IMR-90 (cell line): ENCODE results near the gene HS6ST2. TPM values are rescaled to one million over a fixed set of nuclear protein-coding genes. Genes with fewer than 3 reads are reported as not detected.

Source experiments
- ATAC-seq: fragments of 200-7000 bp; cut with Tn5 transposase; 2 replicates; pipeline ENCODE4 v1.9.1; 2020; ENCODE audit warnings: low read depth, mild to moderate bottlenecking, moderate library complexity
- BruUV-seq: library from RNA; stranded (reverse); fragments of 400-500 nt; replicated peaks from 2 replicates; lab custom pipeline; 2021; lab: Mats Ljungman, UMichigan
- CTCF ChIA-PET: fragments of 300-600 bp; formaldehyde crosslinking; extraction: SDS; loops from one replicate; lab custom pipeline; 2021; ENCODE audit warnings: antibody characterized with exemption; lab: Yijun Ruan, JAX
- POLR2A ChIA-PET: fragments of 300-600 bp; sonication (Branson Sonifier 250); formaldehyde crosslinking; loops from one replicate; lab custom pipeline; 2022; ENCODE audit warnings: antibody characterized with exemption; ENCODE audit not compliant: unreplicated experiment; lab: Charles Lee
- DNase-seq: peaks from one replicate; pipeline ENCODE4 v3.0.0; 2013
- H2AFZ ChIP-seq: replicated peaks from 2 replicates; pipeline ENCODE3; 2013; ENCODE audit warnings: low read length, mild to moderate bottlenecking; ENCODE audit not compliant: poor library complexity
- H2AK5ac ChIP-seq: 2 replicates; pipeline ENCODE4 v1.6.1; 2013; ENCODE audit warnings: low read depth, low read length, inconsistent platforms
- H2AK9ac ChIP-seq: replicated peaks from 2 replicates; pipeline ENCODE3; 2013; ENCODE audit warnings: mild to moderate bottlenecking, low read depth, low read length, moderate library complexity; ENCODE audit not compliant: poor library complexity
- H2BK120ac ChIP-seq: 2 replicates; pipeline ENCODE4 v1.6.1; 2013; ENCODE audit warnings: low read depth, low read length, inconsistent platforms
- H2BK15ac ChIP-seq: 3 replicates; pipeline ENCODE4 v1.6.1; 2013; ENCODE audit warnings: low read depth, low read length, inconsistent platforms
- H2BK20ac ChIP-seq: 2 replicates; pipeline ENCODE4 v1.6.1; 2013; ENCODE audit warnings: low read depth, mild to moderate bottlenecking, inconsistent platforms, low read length, moderate library complexity
- H2BK5ac ChIP-seq: 2 replicates; pipeline ENCODE4 v1.6.1; 2013; ENCODE audit warnings: mild to moderate bottlenecking, low read depth, low read length, inconsistent platforms; ENCODE audit not compliant: poor library complexity, severe bottlenecking
- H3K14ac ChIP-seq: replicated peaks from 2 replicates; pipeline ENCODE4 v1.6.1; 2013; ENCODE audit warnings: low read depth, low read length, inconsistent platforms
- H3K18ac ChIP-seq: 2 replicates; pipeline ENCODE4 v1.6.1; 2013; ENCODE audit warnings: low read depth, low read length, control low read depth
- H3K23ac ChIP-seq: 2 replicates; pipeline ENCODE4 v1.6.1; 2013; ENCODE audit warnings: low read depth, low read length, inconsistent platforms
- H3K27ac ChIP-seq: 2 replicates; pipeline ENCODE4 v1.5.1; 2013; ENCODE audit warnings: mild to moderate bottlenecking, control low read depth, low read length; ENCODE audit not compliant: insufficient read depth
- H3K27me3 ChIP-seq: 2 replicates; pipeline ENCODE4 v1.6.1; 2013; ENCODE audit warnings: low read length; ENCODE audit not compliant: control insufficient read depth, insufficient read depth
- H3K36me3 ChIP-seq: 2 replicates; pipeline ENCODE4 v1.6.1; 2013; ENCODE audit warnings: low read length, mixed read lengths; ENCODE audit not compliant: control insufficient read depth, insufficient read depth
- H3K4ac ChIP-seq: 2 replicates; pipeline ENCODE4 v1.6.1; 2013; ENCODE audit warnings: low read depth, low read length, inconsistent platforms
- H3K4me1 ChIP-seq: 2 replicates; pipeline ENCODE4 v1.6.1; 2013; ENCODE audit warnings: low read length, mixed read lengths; ENCODE audit not compliant: control insufficient read depth, insufficient read depth
- H3K4me2 ChIP-seq: 2 replicates; pipeline ENCODE4 v1.6.1; 2013; ENCODE audit warnings: low read depth, mild to moderate bottlenecking, control low read depth, low read length, moderate library complexity
- H3K4me3 ChIP-seq: 2 replicates; pipeline ENCODE4 v1.5.1; 2013; ENCODE audit warnings: low read depth, mild to moderate bottlenecking, control low read depth, low read length, moderate library complexity; ENCODE audit not compliant: insufficient read depth
- H3K56ac ChIP-seq: 2 replicates; pipeline ENCODE4 v1.6.1; 2013; ENCODE audit warnings: low read length, inconsistent platforms; ENCODE audit not compliant: insufficient read depth; ENCODE audit errors: extremely low read depth
- H3K79me1 ChIP-seq, 2 experiments: 2 replicates each; pipeline ENCODE4 v1.6.1; 2013; ENCODE audit warnings: low read length in 2 of 2, inconsistent platforms in 1 of 2, low read depth in 1 of 2
- H3K9ac ChIP-seq: 2 replicates; pipeline ENCODE4 v1.6.1; 2013; ENCODE audit warnings: low read depth, low read length, control low read depth
- H3K9me1 ChIP-seq: 2 replicates; pipeline ENCODE4 v1.6.1; 2013; ENCODE audit warnings: low read length, inconsistent platforms; ENCODE audit not compliant: insufficient read depth
- H3K9me3 ChIP-seq: 2 replicates; pipeline ENCODE4 v1.6.1; 2013; ENCODE audit warnings: low read length; ENCODE audit not compliant: control insufficient read depth, insufficient read depth
- H4K20me1 ChIP-seq: 2 replicates; pipeline ENCODE4 v1.6.1; 2013; ENCODE audit warnings: low read length, inconsistent platforms; ENCODE audit not compliant: insufficient read depth
- H4K5ac ChIP-seq: 2 replicates; pipeline ENCODE4 v1.6.1; 2013; ENCODE audit warnings: mild to moderate bottlenecking, low read depth, low read length, control low read depth
- H4K8ac ChIP-seq, 2 experiments: 2 replicates each; pipeline ENCODE4 v1.6.1; 2013; ENCODE audit warnings: low read depth in 2 of 2, low read length in 2 of 2, control low read depth in 1 of 2, inconsistent platforms in 1 of 2
- H4K91ac ChIP-seq: 2 replicates; pipeline ENCODE4 v1.6.1; 2013; ENCODE audit warnings: low read depth, low read length, inconsistent platforms; ENCODE audit not compliant: insufficient read depth
- BHLHE40 ChIP-seq: fragments of 150-350 bp; IDR thresholded peaks from 2 replicates; pipeline ENCODE4 v1.6.1; 2016; ENCODE audit warnings: mild to moderate bottlenecking, low read depth, low read length
- CEBPB ChIP-seq: IDR thresholded peaks from 2 replicates; pipeline ENCODE4 v1.6.1; 2012; ENCODE audit warnings: low read depth, low read length, improper control_type of control experiment
- CHD1 ChIP-seq: IDR thresholded peaks from 2 replicates; pipeline ENCODE4 v1.6.1; 2012; ENCODE audit warnings: low read depth, low read length, improper control_type of control experiment
- FOS ChIP-seq: fragments of 150-350 bp; IDR thresholded peaks from 2 replicates; pipeline ENCODE4 v1.6.1; 2016; ENCODE audit warnings: low read depth, low read length
- MAFK ChIP-seq: IDR thresholded peaks from 2 replicates; pipeline ENCODE4 v1.6.1; 2012; ENCODE audit warnings: low read depth, low read length, improper control_type of control experiment
- MAZ ChIP-seq: IDR thresholded peaks from 2 replicates; pipeline ENCODE4 v1.6.1; 2012; ENCODE audit warnings: low read depth, mild to moderate bottlenecking, low read length, improper control_type of control experiment, moderate library complexity, borderline replicate concordance
- MXI1 ChIP-seq: IDR thresholded peaks from 2 replicates; pipeline ENCODE4 v1.6.1; 2012; ENCODE audit warnings: low read depth, mild to moderate bottlenecking, low read length, moderate library complexity, borderline replicate concordance
- NFE2L2 ChIP-seq: fragments of 150-350 bp; IDR thresholded peaks from 2 replicates; pipeline ENCODE4 v1.6.1; 2016; ENCODE audit warnings: low read depth, mild to moderate bottlenecking, low read length
- POLR2A ChIP-seq: IDR thresholded peaks from 2 replicates; pipeline ENCODE4 v1.6.1; 2012; ENCODE audit warnings: mild to moderate bottlenecking, low read depth, low read length
- RAD21 ChIP-seq: IDR thresholded peaks from 2 replicates; pipeline ENCODE4 v1.6.1; 2012; ENCODE audit warnings: low read length, improper control_type of control experiment
- RCOR1 ChIP-seq: IDR thresholded peaks from 2 replicates; pipeline ENCODE4 v1.6.1; 2012; ENCODE audit warnings: mild to moderate bottlenecking, low read length, improper control_type of control experiment; ENCODE audit not compliant: insufficient replicate concordance
- RFX5 ChIP-seq: IDR thresholded peaks from 2 replicates; pipeline ENCODE4 v1.8.0; 2012; ENCODE audit warnings: low read depth, mild to moderate bottlenecking, low read length, moderate library complexity
- SMC3 ChIP-seq: fragments of 150-350 bp; IDR thresholded peaks from 2 replicates; pipeline ENCODE4 v1.6.1; 2016; ENCODE audit warnings: low read depth, mild to moderate bottlenecking, antibody characterized with exemption, low read length, moderate library complexity
- WGBS, 2 experiments: methylation state at CpG; one replicate each; pipeline versions ENCODE4 v1.1.5 to v1.1.7; 2013; ENCODE audit warnings: missing lambda C conversion rate in 2 of 2; ENCODE audit not compliant: insufficient read length in 1 of 2; ENCODE audit errors: extremely low coverage in 2 of 2; 5-methylcytosine and 5-hydroxymethylcytosine counted together
- dilution Hi-C: fragments of 300-500 bp; cut with HindIII; formaldehyde crosslinking; loops from one replicate; pipeline ENCODE4 v1.14.3; 2018; ENCODE audit warnings: low sequenced_read_pairs; ENCODE audit not compliant: unreplicated experiment
- in situ Hi-C: fragments of 300-500 bp; cut with MboI; formaldehyde crosslinking; loops from 3 replicates; pipeline ENCODE4 v1.14.3; 2019; ENCODE audit warnings: low sequenced_read_pairs, inconsistent platforms, mixed read lengths
- intact Hi-C: fragments of 100-400 bp; cut with micrococcal nuclease; formaldehyde crosslinking; loops from 2 replicates; pipeline ENCODE4 v1.10.0; 2022
- polyA plus RNA-seq, 3 experiments: library from polyadenylated mRNA; depleted of rRNA; stranded (reverse); fragments of >200 nt; gene quantifications; 2 replicates each; pipeline ENCODE4 v1.2.3, GENCODE V29; 2012; ENCODE audit warnings: low replicate concordance in 1 of 3
- total RNA-seq: library from RNA; depleted of rRNA; stranded (reverse); fragments of >200 nt; gene quantifications from 2 replicates; pipeline ENCODE4 v1.2.3, GENCODE V29; 2012
- TF ChIP-seq, protein P1 (sequence below): conservative IDR thresholded peaks from 2 replicates; pipeline ENCODE4 v1.5.1; 2012; ENCODE audit warnings: mild to moderate bottlenecking, low read depth, low read length, improper control_type of control experiment
- TF ChIP-seq, protein P2 (sequence below): fragments of 150-350 bp; IDR thresholded peaks from 2 replicates; pipeline ENCODE4 v1.6.1; 2017; ENCODE audit warnings: mild to moderate bottlenecking, antibody characterized with exemption, low read length, low read depth
- TF ChIP-seq, protein P3 (sequence below): fragments of 150-350 bp; IDR thresholded peaks from 2 replicates; pipeline ENCODE4 v1.6.1; 2016; ENCODE audit warnings: low read depth, mild to moderate bottlenecking, low read length, moderate library complexity, borderline replicate concordance

HS6ST2 gene
- total and polyA plus RNA-seq, 2 of the 4 experiments (the other 2 are of a cell fraction), result not detected

DNA sequence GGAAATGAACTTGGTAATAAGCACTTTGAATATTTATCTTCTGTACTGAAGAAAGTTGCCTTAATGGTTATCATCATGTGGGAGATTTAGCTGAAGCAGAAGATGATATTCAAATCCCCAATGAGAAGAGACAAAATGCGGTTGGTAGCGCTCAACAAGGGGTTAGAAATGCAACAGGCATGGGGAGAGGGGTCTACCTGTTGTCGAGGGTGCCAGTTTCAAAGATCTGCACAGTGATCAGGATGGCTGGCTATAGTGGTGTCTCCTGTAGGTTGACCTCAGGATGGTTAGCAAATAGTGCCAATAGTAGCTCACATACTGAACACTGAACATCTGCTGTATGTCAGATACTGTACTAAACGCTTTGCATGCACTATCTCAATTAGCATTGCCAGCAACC, 7.0 kb upstream of the HS6ST2 start:
- Histone ChIP-seq H3K27ac (no peak overlapping the region), H2BK5ac (no peak overlapping the region), H2AFZ (no peak overlapping the region), H3K9ac (no peak overlapping the region), H4K5ac (no peak overlapping the region), H3K4me3 (no peak overlapping the region), H3K4ac (no peak overlapping the region), H3K9me3 (no peaks in the 10 kb centered on the region), H3K9me1 (no peaks in the 10 kb centered on the region), H3K27me3 (peaks cover 2% of the 10 kb centered on the region; the same call in 1 of the 2 replicates), H2BK120ac (no peak overlapping the region), H3K79me1 (no peaks in the 10 kb centered on the region), H2AK5ac (no peak overlapping the region), H3K4me2 (no peak overlapping the region), H4K20me1 (no peaks in the 10 kb centered on the region), H3K36me3 (no peaks in the 10 kb centered on the region), H4K8ac (no peak overlapping the region), H2BK20ac (no peak overlapping the region), H2BK15ac (no peak overlapping the region), H3K56ac (no peak overlapping the region), H3K23ac (no peak overlapping the region), H4K91ac (no peak overlapping the region), H3K4me1 (no peaks in the 10 kb centered on the region), H2AK9ac (no peak overlapping the region), H3K18ac (no peak overlapping the region), H3K14ac (no peak overlapping the region)
- WGBS, 2 experiments, result no CpG with 5 or more reads among the region's 4 CpGs
- intact Hi-C loops (no loop called here), dilution Hi-C loops (no loop called here), in situ Hi-C loops (no loop called here)
- BruUV-seq, result no TSS peak
- ATAC-seq, result no peak
- POLR2A ChIA-PET, result no interaction called here
- DNase-seq, result no peak
- TF ChIP-seq, protein P1, sequence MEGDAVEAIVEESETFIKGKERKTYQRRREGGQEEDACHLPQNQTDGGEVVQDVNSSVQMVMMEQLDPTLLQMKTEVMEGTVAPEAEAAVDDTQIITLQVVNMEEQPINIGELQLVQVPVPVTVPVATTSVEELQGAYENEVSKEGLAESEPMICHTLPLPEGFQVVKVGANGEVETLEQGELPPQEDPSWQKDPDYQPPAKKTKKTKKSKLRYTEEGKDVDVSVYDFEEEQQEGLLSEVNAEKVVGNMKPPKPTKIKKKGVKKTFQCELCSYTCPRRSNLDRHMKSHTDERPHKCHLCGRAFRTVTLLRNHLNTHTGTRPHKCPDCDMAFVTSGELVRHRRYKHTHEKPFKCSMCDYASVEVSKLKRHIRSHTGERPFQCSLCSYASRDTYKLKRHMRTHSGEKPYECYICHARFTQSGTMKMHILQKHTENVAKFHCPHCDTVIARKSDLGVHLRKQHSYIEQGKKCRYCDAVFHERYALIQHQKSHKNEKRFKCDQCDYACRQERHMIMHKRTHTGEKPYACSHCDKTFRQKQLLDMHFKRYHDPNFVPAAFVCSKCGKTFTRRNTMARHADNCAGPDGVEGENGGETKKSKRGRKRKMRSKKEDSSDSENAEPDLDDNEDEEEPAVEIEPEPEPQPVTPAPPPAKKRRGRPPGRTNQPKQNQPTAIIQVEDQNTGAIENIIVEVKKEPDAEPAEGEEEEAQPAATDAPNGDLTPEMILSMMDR, result no peak
- TF ChIP-seq FOS (no peak), NFE2L2 (no peak), MAFK (no peak), RCOR1 (no peak), RFX5 (no peak), CEBPB (no peak), MXI1 (no peak), SMC3 (no peak), POLR2A (no peak), BHLHE40 (no peak), MAZ (no peak), RAD21 (no peak), CHD1 (no peak)
- TF ChIP-seq, protein P2, sequence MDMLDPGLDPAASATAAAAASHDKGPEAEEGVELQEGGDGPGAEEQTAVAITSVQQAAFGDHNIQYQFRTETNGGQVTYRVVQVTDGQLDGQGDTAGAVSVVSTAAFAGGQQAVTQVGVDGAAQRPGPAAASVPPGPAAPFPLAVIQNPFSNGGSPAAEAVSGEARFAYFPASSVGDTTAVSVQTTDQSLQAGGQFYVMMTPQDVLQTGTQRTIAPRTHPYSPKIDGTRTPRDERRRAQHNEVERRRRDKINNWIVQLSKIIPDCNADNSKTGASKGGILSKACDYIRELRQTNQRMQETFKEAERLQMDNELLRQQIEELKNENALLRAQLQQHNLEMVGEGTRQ, result no peak
- TF ChIP-seq, protein P3, sequence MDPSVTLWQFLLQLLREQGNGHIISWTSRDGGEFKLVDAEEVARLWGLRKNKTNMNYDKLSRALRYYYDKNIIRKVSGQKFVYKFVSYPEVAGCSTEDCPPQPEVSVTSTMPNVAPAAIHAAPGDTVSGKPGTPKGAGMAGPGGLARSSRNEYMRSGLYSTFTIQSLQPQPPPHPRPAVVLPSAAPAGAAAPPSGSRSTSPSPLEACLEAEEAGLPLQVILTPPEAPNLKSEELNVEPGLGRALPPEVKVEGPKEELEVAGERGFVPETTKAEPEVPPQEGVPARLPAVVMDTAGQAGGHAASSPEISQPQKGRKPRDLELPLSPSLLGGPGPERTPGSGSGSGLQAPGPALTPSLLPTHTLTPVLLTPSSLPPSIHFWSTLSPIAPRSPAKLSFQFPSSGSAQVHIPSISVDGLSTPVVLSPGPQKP, result no peak
- CTCF ChIA-PET, result no interaction called here
